AG04449 (cell line): ENCODE results near the gene ASB10.
A peak's percentile ranks its signal among the peaks of the same experiment; 100 is the strongest.

Source experiments
- CTCF ChIA-PET: fragments of 350-600 bp; formaldehyde crosslinking; extraction: SDS; loops from one replicate; lab custom pipeline; 2021; ENCODE audit warnings: antibody characterized with exemption; lab: Yijun Ruan, JAX
- POLR2A ChIA-PET: fragments of 400-600, 350-600 bp; formaldehyde crosslinking; extraction: SDS; loops from one replicate; lab custom pipeline; 2020; ENCODE audit warnings: antibody characterized with exemption, inconsistent platforms; lab: Yijun Ruan, JAX
- DNase-seq: peaks from one replicate; pipeline ENCODE4 v3.0.0-alpha.2; 2010; ENCODE audit warnings: low read depth, low spot score
- H3K4me3 ChIP-seq: 2 replicates; pipeline ENCODE4 v1.5.1; 2011; ENCODE audit warnings: low read depth, mild to moderate bottlenecking, control low read depth, low read length
- CTCF ChIP-seq: IDR thresholded peaks from one replicate; pipeline ENCODE4 v1.5.1; 2011; ENCODE audit warnings: mild to moderate bottlenecking, moderate library complexity, low read length, control low read depth, inconsistent platforms; ENCODE audit not compliant: insufficient read depth; ENCODE audit errors: missing control alignments

The ASB10 gene

GRCh38 chr7:151186640-151187408 lies at the start of gene ASB10:
Gene ASB10, minus strand, starts transcription at chr7:151187250. Its CDS starts 120 bp downstream, at chr7:151187130.
- TF ChIP-seq CTCF, result no peak
- no peak for DNase-seq
- ChIA-PET CTCF (interaction anchor here (1.3 to 2.0 kb wide), 3 partner anchors 10 to 15 kb away, joined by 3 to 7 read pairs (median 6); no protein-coding TSS in a partner anchor), POLR2A (interaction anchor here (0.6 kb wide), 1 partner anchor 93 kb away, joined by 3 read pairs; no protein-coding TSS in a partner anchor)
- H3K4me3 ChIP-seq, result no peak within 1 kb of the TSS

DNA sequence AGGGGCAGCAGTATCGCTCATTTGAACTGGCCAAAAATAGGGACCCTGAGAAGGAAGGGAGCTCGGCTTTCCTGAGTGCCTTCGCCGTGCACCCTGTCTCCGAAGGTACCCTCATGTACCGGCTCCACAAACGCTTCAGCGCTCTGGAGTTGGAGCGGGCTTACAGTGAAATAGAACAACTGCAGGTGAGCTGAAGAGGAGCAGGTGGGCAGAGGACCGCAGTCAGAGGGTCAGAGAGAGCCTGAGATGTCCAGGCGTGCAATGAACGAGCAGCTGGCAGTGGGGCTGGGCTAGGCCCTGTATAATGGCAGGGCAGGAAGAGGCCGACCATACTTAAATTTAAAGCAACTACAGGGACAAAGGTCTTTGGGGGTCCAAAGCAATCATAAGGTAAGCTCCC lies 49.4 kb upstream of the ASB10 start:
- CTCF ChIA-PET, result interaction anchor here (1.9 to 6.7 kb wide), 3 partner anchors 9 to 16 kb away, joined by 6 to 130 read pairs (median 8); partner anchors contain the start of genes ABCF2 and SMARCD3
- DNase-seq, result no peak
- no peak for TF ChIP-seq CTCF
- H3K4me3 ChIP-seq, result no peak overlapping the region
- POLR2A ChIA-PET, result interaction anchor here (3.7 kb wide), 1 partner anchor 9 kb away, joined by 16 read pairs; the partner anchor contains the start of gene ABCF2

DNA sequence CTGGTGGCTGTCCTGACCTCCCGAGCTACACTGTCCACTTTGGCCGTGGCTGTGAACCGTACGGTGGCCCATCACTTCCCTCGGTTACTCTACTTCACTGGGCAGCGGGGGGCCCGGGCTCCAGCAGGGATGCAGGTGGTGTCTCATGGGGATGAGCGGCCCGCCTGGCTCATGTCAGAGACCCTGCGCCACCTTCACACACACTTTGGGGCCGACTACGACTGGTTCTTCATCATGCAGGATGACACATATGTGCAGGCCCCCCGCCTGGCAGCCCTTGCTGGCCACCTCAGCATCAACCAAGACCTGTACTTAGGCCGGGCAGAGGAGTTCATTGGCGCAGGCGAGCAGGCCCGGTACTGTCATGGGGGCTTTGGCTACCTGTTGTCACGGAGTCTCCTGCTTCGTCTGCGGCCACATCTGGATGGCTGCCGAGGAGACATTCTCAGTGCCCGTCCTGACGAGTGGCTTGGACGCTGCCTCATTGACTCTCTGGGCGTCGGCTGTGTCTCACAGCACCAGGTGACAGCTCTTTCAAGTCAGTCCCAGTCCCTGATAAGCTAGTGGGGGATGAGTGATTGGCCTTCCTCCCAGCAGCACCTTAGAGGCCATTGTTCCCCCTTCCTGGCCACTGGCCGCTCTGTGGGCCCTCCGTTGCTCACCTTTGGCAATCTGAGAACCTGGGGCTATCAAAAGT lies 48.2 kb upstream of the ASB10 start:
- CTCF ChIA-PET, result interaction anchor here (6.7 kb wide), 1 partner anchor 11 kb away, joined by 130 read pairs; the partner anchor contains the start of gene SMARCD3
- POLR2A ChIA-PET, result interaction anchor here (3.7 kb wide), 1 partner anchor 8 kb away, joined by 16 read pairs; the partner anchor contains the start of gene ABCF2
- TF ChIP-seq CTCF, result no peak

DNA sequence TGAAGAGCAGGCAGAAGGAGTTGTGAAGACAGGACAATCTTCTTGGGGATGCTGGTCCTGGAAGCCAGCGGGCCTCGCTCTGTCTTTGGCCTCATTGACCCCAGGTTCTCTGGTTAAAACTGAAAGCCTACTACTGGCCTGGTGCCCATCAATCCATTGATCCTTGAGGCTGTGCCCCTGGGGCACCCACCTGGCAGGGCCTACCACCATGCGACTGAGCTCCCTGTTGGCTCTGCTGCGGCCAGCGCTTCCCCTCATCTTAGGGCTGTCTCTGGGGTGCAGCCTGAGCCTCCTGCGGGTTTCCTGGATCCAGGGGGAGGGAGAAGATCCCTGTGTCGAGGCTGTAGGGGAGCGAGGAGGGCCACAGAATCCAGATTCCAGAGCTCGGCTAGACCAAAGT lies 46.8 kb upstream of the ASB10 start:
- ChIA-PET POLR2A (no interaction called here), CTCF (interaction anchor here (0.9 to 6.7 kb wide), 2 partner anchors 12 to 215 kb away, joined by 3 to 130 read pairs; partner anchors contain the start of gene SMARCD3)
- H3K4me3 ChIP-seq, result peak overlapping the region; percentile 98
- DNase-seq, result no peak
- TF ChIP-seq CTCF, result no peak

More for the DNA sequence above, 48.2 kb upstream of the ASB10 start:
- H3K4me3 ChIP-seq, result no peak overlapping the region
- DNase-seq, result no peak

- ChIA-PET CTCF (interaction anchor here (0.9 to 6.7 kb wide), 3 partner anchors 9 to 109 kb away, joined by 3 to 130 read pairs (median 5); partner anchors contain the start of gene SMARCD3), POLR2A (interaction anchor here (1.0 to 1.7 kb wide), 4 partner anchors 10 to 19 kb away, joined by 3 to 12 read pairs (median 8); no protein-coding TSS in a partner anchor)
- TF ChIP-seq CTCF, result no peak
- H3K4me3 ChIP-seq, result peak overlapping the region; percentile 98
- peak; percentile 38 for DNase-seq
Measured at GRCh38 chr7:151232917-151233701, 46.1 kb upstream of the ASB10 start.
